ENCODE results near the gene NPIPB6.
"Not testable (repeated sequence)": the region's sequence is repeated elsewhere in the genome, so short reads cannot be mapped to it uniquely, and the experiment has no call there.

The NPIPB6 gene

DNA sequence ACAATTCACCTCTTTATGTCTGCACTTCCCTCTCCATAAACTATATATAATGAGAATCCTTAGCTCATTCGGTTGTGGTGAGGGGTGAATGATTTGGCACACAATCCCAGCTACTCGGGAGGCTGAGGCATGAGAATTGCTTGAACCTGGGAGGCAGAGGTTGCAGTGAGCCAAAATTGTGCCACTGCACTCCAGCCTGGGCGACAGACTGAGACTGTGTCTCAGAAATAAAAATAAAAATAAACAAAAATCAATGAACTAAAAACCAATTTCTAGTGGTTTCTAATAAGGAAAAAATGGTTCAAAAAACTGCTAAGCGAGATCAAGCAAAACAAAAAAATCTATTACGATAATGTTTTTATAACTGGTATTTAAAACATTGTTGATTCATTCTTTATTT is at the start of gene NPIPB6:
Gene NPIPB6, minus strand, starts transcription at position 101 of the 400 bp plus-strand sequence. CDS start 686 bp downstream, outside the sequence.
- H3K36me3 Mint-ChIP-seq (ENCODE audit: insufficient read depth); H3K27me3 Mint-ChIP-seq; H3K4me1 Mint-ChIP-seq; ATAC-seq (replicated peaks; ENCODE audit: extremely low read depth, poor library complexity, severe bottlenecking); H3K9me3 Mint-ChIP-seq; H3K27ac Mint-ChIP-seq (ENCODE audit: low read depth); H3K4me3 Mint-ChIP-seq; DNase-seq (ENCODE audit: low spot score in 2 of 2): not testable (repeated sequence)

DNA sequence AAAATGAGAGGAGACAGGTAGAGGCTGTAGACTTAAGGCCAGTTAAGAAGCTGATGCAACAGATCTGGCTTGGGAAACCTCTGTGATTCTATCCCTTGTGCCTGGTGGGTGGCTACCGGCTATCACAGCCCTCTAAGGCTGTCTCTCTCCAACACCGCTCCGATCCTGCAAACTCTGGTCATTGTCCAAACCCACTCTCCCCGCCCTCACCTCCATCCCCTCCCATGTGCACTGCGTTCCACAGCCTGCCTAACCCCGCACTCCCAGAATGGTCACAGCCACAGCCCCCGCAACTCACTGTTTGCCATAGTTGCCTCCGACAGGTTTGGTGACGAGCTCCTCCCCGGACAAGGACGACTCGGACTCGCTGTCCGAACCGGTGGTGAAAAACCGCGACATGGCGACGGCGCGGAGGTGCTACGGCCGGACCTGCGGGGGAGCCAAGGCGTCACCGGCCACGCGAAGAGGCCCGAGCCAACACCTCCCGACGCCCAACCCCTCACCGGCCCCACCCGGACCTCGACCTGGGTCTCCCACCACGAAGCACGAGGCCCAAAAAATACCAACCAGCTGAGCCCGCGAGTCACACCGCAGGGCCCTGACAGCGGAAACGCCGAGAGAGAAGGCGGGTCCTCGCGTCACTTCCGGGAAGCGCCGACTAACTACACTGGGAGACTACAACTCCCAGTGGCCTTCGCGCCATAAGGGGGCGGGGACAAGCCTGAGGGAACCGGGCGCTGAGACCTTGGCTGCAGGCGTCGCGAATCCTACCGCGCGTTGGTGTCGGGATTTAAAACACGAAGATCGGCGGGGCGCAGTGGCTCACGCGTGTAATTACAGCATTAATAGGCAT is 40.1 kb upstream of the NPIPB6 start, which contains the start of gene EIF3CL:
Gene EIF3CL, minus strand, starts transcription at position 622 of the 853 bp plus-strand sequence. Its CDS starts 223 bp downstream, at position 399.
- not testable (repeated sequence) for H3K36me3 Mint-ChIP-seq (ENCODE audit: insufficient read depth); H3K27ac Mint-ChIP-seq (ENCODE audit: low read depth)

GRCh38 chr16:28392054-28392453 is 28.7 kb upstream of the NPIPB6 start:
- not testable (repeated sequence) for H3K27ac Mint-ChIP-seq (ENCODE audit: low read depth); DNase-seq (ENCODE audit: low spot score in 2 of 2); ATAC-seq (replicated peaks; ENCODE audit: extremely low read depth, poor library complexity, severe bottlenecking); H3K36me3 Mint-ChIP-seq (ENCODE audit: insufficient read depth); H3K4me1 Mint-ChIP-seq; H3K27me3 Mint-ChIP-seq; H3K9me3 Mint-ChIP-seq; H3K4me3 Mint-ChIP-seq

More for the DNA sequence above, 40.1 kb upstream of the NPIPB6 start, which contains the start of gene EIF3CL:
- DNase-seq (ENCODE audit: low spot score in 2 of 2); H3K4me1 Mint-ChIP-seq; H3K27me3 Mint-ChIP-seq; H3K9me3 Mint-ChIP-seq: not testable (repeated sequence)
- peak within 1 kb of the TSS; percentile 47 for H3K4me3 Mint-ChIP-seq
- ATAC-seq (replicated peaks; ENCODE audit: extremely low read depth, poor library complexity, severe bottlenecking): peak; percentile 100

DNA sequence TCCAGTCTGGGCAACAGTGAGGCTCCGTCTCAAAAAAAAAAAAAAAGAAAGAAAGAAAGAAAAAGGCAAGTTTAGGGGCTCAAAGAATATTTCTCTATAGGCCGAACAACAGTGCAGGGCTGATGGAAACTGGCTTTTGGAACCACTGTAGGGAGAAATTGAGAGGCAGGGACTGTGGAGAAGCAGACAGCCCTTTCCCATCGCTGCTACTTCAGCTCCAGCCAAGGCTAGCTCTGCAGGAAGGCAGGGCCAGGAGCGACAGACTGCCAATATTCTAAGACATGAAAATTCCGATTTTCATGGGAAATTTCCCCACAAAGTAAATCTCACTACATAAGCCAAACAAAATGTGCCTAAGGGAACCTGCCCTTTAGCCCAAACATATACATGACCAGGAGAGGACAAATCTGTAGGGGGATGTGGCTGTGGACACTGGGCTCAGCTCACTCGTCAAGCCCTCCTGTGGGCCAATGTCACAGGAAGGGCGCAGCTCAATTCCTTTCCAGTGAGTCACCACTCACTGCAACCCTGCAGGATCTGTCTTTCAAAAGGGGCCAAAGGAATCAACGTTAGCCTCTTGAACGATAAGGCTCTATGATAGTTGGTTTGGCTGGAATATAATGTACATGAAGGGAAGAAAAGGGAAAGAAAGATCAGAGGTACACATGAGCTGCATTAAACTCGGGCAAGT is 19.0 kb upstream of the NPIPB6 start:
- H3K27ac Mint-ChIP-seq (ENCODE audit: low read depth); H3K36me3 Mint-ChIP-seq (ENCODE audit: insufficient read depth); DNase-seq (ENCODE audit: low spot score in 2 of 2); H3K9me3 Mint-ChIP-seq; H3K27me3 Mint-ChIP-seq; H3K4me1 Mint-ChIP-seq; ATAC-seq (replicated peaks; ENCODE audit: extremely low read depth, poor library complexity, severe bottlenecking); H3K4me3 Mint-ChIP-seq: not testable (repeated sequence)

GRCh38 chr16:28377822-28378221 is 14.5 kb upstream of the NPIPB6 start:
- not testable (repeated sequence) for H3K9me3 Mint-ChIP-seq; ATAC-seq (replicated peaks; ENCODE audit: extremely low read depth, poor library complexity, severe bottlenecking)

DNA sequence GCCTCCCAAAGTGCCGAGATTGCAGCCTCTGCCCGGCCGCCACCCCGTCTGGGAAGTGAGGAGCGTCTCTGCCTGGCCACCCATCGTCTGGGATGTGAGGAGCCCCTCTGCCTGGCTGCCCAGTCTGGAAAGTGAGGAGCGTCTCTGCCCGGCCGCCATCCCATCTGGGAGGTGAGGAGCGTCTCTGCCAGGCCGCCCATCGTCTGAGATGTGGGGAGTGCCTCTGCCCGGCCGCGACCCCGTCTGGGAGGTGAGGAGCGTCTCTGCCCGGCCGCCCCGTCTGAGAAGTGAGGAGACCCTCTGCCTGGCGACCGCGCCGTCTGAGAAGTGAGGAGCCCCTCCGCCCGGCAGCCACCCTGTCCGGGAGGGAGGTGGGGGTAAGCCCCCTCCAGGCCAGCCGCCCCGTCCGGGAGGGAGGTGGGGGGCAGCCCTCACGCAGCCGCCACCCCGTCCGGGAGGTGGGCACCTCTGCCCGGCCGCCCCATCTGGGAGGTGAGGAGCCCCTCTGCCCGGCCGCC is 13.9 kb upstream of the NPIPB6 start:
- ATAC-seq (replicated peaks; ENCODE audit: extremely low read depth, poor library complexity, severe bottlenecking): not testable (repeated sequence)

More at GRCh38 chr16:28377822-28378221, 14.5 kb upstream of the NPIPB6 start:
- H3K27me3 Mint-ChIP-seq; H3K27ac Mint-ChIP-seq (ENCODE audit: low read depth); H3K36me3 Mint-ChIP-seq (ENCODE audit: insufficient read depth); H3K4me3 Mint-ChIP-seq; H3K4me1 Mint-ChIP-seq; DNase-seq (ENCODE audit: low spot score in 2 of 2): not testable (repeated sequence)

DNA sequence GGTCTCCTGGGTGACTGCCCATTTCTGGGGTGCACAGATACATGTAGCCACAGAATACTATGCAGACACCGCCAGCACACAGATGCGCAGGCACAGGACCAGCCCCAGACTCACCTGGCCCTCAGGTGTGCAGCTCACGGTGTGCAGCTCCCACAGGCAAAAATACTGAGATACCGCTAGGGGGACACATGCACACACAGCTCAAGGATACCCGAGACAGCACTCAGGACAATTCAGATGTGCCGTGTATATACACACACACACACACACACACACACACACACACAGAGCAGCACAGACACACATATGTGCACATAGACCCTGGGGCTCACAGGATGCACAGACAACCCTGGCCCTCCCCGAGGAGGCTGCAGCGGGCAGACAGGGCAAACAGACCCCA is 11.8 kb upstream of the NPIPB6 start:
- not testable (repeated sequence) for H3K4me3 Mint-ChIP-seq; H3K9me3 Mint-ChIP-seq; H3K27me3 Mint-ChIP-seq; DNase-seq (ENCODE audit: low spot score in 2 of 2); H3K27ac Mint-ChIP-seq (ENCODE audit: low read depth); H3K4me1 Mint-ChIP-seq; H3K36me3 Mint-ChIP-seq (ENCODE audit: insufficient read depth)
- ATAC-seq (replicated peaks; ENCODE audit: extremely low read depth, poor library complexity, severe bottlenecking): peak; percentile 64

More for the DNA sequence above, 13.9 kb upstream of the NPIPB6 start:
- H3K4me1 Mint-ChIP-seq; DNase-seq (ENCODE audit: low spot score in 2 of 2); H3K4me3 Mint-ChIP-seq; H3K27ac Mint-ChIP-seq (ENCODE audit: low read depth); H3K27me3 Mint-ChIP-seq; H3K9me3 Mint-ChIP-seq; H3K36me3 Mint-ChIP-seq (ENCODE audit: insufficient read depth): not testable (repeated sequence)

DNA sequence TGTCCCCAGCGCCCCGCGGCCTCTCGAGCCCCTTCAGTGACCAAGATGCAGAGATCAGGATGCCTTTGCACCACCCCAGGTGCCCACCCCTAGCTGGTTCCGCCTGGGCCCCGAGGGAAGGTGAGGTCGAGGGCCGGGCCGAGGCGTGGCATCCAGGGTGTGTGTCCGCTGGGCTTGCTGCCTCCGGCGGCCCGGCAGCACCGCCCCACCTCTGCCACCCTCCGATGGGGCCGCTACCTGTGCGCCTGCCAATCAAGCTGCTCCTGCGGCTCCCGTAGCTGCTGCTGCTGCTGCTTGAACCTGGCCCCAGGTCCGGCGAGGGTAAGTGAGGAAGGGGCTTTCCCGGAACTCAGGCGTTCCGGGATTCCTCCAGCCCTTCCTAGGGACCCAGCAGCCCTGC is 11.0 kb upstream of the NPIPB6 start:
- not testable (repeated sequence) for H3K27ac Mint-ChIP-seq (ENCODE audit: low read depth)

GRCh38 chr16:28367926-28368325 is 4.6 kb upstream of the NPIPB6 start:
- ATAC-seq (replicated peaks; ENCODE audit: extremely low read depth, poor library complexity, severe bottlenecking); H3K4me1 Mint-ChIP-seq; DNase-seq (ENCODE audit: low spot score in 2 of 2); H3K4me3 Mint-ChIP-seq; H3K9me3 Mint-ChIP-seq; H3K36me3 Mint-ChIP-seq (ENCODE audit: insufficient read depth); H3K27ac Mint-ChIP-seq (ENCODE audit: low read depth); H3K27me3 Mint-ChIP-seq: not testable (repeated sequence)

More for the DNA sequence above, 11.0 kb upstream of the NPIPB6 start:
- H3K4me1 Mint-ChIP-seq; H3K9me3 Mint-ChIP-seq; H3K4me3 Mint-ChIP-seq; DNase-seq (ENCODE audit: low spot score in 2 of 2); H3K27me3 Mint-ChIP-seq; ATAC-seq (replicated peaks; ENCODE audit: extremely low read depth, poor library complexity, severe bottlenecking); H3K36me3 Mint-ChIP-seq (ENCODE audit: insufficient read depth): not testable (repeated sequence)

DNA sequence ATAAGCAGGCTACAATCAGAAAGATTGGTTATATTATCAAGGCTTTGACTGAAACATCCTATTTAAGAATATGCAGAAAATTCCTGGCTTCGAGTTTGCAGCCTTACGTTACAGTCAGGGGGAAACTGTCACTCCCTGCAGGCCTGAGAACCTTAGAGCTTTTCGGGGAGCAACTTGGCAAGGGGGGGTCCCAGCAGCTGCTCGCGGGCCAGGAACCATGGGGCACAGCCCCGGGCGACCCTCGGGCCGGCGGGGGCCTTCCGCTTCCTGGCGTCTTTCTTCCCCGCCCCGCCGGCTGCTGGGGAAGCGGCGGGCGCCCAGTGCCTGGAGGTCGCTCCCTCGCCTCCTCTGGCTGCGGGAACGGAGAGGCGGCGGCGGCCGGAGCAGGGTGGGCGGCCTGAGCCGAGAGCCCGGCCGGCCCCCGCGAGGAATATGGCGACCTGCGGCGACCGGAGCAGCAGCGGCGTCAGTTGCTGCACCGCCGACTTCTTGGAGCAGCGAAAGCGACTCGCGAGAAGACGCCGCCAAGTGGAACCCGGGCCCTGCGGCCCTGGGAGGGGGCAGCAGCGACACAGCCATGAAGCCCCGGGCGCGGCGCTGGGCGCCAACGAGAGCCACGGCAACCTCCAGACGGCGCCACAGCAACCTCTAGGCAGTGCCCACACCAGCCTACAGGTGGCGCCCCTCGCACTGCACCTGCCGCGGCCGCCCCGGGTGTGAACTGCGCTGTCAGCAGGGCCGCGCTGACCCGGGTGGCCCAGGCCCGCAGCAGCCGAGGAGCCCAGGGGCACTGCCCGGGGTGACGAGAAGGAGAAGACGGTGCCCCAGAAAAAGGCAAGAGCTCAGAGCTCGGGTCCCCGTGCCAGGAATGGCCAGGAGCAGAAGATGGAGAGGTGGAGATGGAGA is 1.2 kb upstream of the NPIPB6 start:
- not testable (repeated sequence) for H3K9me3 Mint-ChIP-seq; H3K27ac Mint-ChIP-seq (ENCODE audit: low read depth); H3K4me1 Mint-ChIP-seq; H3K4me3 Mint-ChIP-seq; H3K27me3 Mint-ChIP-seq; H3K36me3 Mint-ChIP-seq (ENCODE audit: insufficient read depth)
- DNase-seq (ENCODE audit: low spot score in 2 of 2) (peak in 1 of 2 donors; percentile 22), ATAC-seq (replicated peaks; ENCODE audit: extremely low read depth, poor library complexity, severe bottlenecking) (peak; percentile 99)

DNA sequence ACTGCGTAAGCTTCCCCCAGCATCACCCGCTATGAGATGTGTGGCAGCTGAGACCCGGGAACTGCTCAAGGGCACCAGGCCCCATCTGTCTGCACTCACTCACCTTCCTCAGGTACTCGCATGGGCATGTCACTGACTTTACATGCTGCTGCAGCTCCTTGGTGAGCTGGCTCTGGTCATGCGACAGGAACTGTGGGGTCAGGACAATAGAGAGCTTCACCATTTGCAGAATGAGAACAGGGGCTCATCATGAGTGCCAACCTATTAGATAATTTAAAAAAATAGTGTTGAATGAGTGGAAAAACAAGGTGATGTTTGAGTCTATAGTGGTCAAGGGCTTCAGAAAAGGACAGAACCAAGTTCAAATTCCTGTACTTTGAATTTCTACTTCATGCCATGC is 708 bp downstream of the NPIPB6 start:
- H3K9me3 Mint-ChIP-seq; ATAC-seq (replicated peaks; ENCODE audit: extremely low read depth, poor library complexity, severe bottlenecking); H3K27me3 Mint-ChIP-seq; H3K4me1 Mint-ChIP-seq; H3K27ac Mint-ChIP-seq (ENCODE audit: low read depth); H3K36me3 Mint-ChIP-seq (ENCODE audit: insufficient read depth); H3K4me3 Mint-ChIP-seq; DNase-seq (ENCODE audit: low spot score in 2 of 2): not testable (repeated sequence)

- not testable (repeated sequence) for ATAC-seq (replicated peaks; ENCODE audit: extremely low read depth, poor library complexity, severe bottlenecking); H3K36me3 Mint-ChIP-seq (ENCODE audit: insufficient read depth); H3K27ac Mint-ChIP-seq (ENCODE audit: low read depth); H3K27me3 Mint-ChIP-seq; H3K4me3 Mint-ChIP-seq; DNase-seq (ENCODE audit: low spot score in 2 of 2); H3K4me1 Mint-ChIP-seq; H3K9me3 Mint-ChIP-seq
These were observed 25.1 kb downstream of the NPIPB6 start for GRCh38 chr16:28338230-28338629.

Data from central memory CD8-positive, alpha-beta T cell (primary cell).